ENCODE data around the gene DYSF.

Gene DYSF

DNA sequence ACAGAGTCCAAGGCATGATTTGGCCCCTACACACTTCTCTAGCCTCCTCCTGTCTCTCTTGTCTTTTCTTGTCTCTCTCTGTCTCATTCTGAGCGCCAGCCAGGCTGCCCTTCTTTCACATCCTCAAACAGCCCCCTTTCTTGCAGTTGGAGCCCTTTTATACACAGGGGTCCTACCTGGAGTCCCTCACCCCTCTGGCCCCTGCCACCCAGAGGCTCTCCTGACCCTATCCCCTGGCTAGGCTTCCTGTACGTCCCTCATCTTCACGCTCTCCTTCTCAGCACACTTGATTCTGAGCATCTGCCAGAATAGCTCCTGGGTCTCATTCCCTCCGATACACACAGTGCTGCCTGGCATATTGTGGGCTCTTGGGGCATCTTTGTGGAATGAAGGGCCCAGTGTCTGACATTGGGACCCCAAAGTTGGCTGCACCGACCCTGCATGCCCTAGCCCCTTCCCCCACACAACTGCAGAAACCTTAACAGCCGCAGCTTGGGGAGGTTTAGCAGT, 261.9 kb downstream of the DYSF start:
- DNase-seq = no peak

DNA sequence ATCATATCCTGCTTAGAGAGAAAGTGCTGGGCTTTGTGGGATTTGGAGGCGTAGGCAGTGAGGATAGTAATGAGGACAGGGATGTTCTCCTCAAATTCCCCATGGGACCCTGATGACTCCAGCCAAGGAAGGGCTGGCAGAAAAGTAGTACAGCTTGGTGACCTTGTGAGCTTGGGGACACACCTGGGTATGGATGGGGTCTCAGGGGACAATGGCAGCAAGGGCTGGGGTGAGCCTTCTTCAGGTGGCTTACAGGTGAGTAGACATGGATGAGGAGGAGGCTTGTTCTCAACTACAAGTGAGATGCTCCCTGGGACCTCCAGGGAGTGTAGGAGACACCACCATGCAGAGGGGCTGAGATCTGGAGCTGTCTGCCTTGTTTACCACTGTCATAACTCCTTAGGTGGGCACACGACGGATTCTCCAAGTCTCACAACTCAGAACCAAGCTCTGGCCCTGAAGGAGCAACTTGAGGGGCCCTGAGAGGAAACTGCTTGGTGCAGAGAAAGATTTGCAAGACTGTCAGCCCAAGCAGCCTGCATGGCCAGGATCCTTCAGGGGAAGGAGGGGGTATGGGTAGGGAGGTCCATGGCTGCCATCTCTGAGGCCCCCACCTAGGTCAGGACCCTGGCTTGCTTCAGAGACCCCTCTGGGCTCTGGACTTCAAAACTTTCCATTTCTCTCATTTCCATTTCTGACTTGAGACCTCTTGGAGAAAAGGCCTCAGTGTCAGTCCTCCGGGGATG, 262.8 kb downstream of the DYSF start:
- DNase-seq = no peak

DNA sequence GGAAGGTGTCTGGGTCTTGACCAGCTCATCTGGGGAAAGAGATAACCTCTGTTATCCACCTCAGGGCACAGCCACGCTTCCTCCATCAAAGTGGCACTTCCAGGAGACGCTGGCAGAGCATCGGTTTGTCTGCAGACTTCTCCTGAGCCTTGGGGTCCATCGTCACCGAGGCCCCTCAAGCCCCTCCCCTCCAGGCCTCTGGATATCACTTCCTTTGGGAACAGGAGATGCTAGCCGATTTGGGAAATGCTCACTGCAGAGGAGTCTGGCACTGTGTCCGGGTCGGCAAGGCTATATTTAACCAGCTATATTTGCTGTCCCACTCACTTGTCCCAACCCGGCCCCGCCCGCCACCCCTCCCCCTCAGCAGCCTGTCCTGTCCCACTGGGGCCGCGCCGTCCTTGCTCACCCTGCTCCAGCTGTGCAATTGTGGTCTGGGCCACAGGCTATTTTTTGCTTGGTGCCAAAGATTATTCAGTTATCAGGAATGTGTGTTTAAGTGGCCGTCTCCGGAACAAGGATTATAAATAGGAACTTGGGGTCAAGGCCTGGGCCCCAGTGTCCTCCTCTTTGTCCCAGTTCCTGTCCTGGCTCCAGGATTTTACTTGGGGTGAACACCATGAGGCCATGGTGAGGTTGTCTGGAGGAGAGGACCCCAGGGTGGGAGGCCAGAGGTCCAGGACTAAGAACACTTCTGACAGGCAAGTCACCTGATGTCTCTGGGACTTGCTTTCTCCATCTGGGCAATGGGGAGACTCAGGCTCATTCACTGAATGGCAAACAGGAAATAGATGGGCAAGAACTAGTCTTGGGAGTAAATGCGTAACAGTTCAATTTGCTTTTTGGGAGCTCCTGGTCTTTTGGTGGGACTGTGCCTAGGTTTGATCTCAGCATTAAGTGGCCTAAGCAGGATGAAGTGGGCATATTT, 263.6 kb downstream of the DYSF start:
- no peak for DNase-seq

DNA sequence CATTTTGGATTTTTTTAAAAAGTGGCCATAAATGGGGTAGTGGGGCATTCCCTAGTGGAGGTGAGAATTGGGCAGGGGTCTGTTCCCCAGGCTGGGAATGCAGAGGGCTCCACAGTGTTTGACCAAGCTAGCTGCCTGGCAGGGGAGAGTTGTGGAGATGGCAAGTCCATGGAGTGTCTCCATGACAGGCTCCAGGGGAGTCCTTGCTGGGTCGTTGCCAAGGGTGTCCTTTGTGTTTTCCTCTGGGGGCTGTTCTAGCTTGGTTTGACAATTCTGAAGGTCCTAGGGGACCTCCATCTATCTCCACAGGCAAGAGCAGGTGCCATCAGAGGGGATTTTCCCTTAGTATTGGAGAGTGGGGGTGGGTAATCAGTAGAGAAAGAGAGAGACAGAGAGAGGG, 265.3 kb downstream of the DYSF start:
- DNase-seq = no peak

DNA sequence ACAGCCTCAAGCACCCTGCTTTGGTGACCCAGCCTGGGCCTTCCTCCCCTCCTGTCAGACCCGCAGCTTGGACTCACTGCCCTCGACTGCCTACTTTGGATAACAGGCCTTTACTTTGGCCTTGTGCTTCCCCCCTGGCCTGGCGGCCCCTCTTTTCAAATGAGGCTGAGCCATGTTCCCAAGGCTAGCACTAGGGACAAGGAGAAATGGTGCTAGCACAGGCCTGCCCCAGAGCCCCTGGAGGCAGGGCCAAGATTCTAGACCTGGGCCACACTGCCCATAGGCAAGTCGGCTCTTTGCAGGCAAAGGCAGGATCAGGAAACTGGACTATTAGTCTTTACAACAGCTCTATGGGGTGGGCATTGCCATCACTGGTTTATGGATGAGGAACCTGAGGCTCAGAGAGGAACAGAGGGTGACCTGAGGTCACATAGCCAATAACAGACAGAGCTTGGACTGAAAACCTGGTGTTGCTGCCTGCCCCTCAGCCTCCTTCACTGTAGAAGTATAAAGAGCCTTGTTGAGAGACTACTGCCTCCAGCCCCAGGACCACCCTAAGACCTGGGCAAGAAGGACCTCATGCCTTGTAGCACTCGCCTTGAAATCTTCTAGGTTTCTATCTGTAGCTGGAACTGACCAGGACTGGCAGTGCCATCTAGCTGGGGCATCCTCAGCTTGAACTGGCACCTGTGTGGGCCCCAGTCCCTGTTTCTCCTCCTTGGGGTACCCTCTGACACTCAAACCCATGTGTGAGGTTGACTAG, 266.3 kb downstream of the DYSF start:
- DNase-seq = no peak

DNA sequence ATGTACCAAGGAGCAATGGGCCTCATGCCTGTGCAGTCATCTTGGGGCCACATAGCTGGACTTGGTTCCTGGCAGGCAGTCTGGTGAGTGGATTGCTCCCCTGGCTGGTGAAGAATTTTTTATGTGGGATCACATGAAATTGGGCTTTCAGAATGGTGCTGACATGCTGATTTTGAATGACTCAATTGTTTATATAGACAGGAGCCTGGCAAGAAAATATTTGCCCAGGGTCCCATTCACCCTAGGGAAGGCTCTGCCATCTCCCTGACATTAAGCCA, 266.9 kb downstream of the DYSF start:
- no peak for DNase-seq

DNA sequence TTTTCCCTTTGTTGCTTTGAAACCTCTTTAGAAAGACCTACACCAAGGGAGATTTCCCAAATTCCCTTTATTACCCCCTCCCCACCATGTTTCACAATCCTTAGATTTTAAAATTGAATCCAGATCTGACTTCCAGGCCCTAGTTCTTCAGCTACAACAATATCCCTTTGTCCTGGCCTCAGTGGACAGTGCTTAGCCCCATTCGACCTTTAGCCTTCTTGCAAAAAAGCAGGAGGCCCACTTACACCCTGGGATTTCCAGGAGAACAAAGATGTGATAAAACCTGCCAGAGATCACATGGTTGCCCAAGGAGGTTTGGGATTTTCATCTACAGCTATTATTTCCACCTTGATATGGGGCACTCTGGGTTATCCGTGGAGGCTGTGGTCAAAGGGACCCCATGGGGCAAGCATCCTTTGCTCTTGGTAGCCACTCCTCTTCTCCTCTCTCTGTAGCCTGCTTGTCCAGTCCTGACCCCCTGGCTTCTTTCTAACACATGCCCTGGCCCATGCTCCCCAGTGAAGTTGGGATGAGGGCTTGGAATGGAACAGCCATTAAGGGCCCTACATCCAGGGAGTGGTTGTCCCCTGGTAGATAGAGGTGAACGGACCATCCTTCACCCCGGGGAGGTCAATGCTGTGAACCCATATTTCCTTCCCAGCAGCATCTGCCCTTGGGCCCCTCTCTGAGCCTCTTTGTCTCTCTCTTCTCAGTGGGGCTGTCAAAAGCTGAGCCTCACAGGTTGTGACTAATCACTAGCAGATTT, 267.4 kb downstream of the DYSF start:
- DNase-seq = no peak

DNA sequence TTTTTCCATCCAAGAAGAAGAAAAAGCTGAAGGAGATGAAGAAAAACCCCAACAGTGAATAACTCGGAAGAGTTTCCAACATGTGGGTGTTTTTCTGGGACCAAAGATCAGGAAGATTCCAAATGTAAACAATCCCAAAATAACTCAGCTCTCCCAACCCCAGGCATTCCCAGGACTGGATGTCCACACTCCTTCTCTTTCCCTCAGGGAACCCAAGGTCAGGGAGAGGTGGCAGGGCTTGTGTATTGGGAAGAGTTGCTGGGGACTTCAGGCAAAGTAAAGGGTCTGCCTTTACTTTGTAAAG, 268.0 kb downstream of the DYSF start:
- no peak for DNase-seq

DNA sequence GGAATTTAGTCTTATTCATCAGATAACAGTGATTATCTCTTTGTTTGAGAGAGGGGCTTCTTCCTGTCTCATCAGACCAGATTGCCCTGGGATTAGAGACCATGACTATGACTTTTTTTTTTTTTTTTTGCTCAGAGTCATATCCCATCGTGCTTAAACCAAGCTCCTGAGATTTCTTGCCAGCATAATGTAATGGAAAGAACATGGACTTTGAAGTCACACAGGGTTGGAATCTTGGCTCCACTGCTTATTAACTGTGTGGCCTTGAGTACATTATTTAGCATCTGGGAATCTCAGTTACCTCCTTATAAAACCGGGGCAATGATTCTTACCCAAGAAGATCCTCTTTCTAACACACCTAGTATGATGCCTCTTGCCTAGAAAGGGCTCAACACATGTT, 268.3 kb downstream of the DYSF start:
- no peak for DNase-seq

DNA sequence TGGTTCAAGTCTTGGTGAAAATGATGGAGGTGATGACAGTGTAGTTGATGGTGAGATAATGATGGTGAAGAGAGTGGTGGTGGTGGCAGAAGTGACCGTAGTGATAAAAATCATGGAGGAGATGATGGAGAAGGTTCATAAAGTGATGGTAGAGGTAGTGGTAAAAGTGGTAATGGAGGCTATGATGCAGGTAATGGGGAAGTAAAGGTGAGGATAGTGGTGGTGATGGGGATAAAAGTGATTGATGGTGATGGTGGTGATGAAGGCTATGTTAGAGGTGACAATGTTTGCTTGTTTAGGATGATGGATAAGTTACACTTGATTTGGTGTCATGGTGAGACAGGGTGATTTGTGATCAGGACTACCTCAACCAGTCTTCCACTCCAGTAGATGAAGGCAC, 268.9 kb downstream of the DYSF start:
- DNase-seq = no peak

DNA sequence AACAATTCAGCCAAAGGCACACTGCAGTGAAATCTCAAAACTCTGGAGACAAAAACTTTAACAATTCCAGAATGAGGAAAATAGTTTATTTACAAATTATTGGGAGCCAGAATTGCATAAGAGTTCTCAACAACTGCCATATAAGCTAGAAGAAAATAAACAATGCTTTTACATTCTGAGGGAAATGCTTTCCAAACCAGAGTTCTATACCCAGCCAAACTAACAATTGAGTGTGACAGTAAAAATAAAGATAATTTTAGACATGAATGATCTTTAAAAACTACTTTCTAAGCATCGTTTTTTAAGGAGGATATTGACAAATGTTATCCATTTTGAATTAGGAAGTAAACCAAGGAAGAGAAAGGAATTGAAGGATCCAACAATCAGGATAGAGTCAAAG, 271.4 kb downstream of the DYSF start:
- DNase-seq = no peak

DNA sequence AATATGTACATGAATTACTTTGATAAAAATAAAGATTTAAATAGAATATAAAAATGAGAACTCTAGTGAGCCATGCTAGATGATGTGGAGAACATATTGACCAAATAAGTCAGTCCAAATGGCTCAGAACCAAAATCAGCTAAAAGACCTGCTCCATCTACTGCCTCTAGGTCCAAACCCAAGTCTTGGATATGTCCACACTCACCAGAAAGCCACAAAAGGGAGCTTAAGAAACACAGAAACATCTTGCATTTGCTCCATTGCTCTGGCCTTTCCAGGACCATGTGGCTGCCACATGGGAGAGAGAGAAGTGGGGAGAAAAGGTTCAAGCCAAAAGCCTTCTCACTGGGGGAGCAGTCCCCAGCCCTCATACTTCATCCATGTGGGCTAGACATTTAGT, 272.5 kb downstream of the DYSF start:
- no peak for DNase-seq

DNA sequence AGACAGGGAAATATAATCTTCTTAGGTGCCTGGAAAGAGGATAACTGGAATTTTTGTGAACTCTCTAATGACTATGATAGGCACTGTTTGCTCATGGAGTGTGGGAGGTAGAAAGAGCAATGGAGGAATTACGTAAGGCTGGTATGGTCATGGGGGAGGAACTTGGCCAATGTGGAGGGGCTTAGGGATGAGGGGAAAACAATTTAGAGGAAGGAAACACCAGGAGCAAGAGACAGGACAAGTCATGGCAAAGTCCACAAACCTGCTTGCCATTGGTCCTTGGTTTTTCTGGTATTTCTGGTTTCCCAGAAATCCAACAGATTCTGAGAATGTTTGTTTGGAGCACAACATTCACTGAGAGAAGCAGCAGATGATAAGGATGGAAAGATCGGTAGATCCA, 274.2 kb downstream of the DYSF start:
- DNase-seq = no peak

DNA sequence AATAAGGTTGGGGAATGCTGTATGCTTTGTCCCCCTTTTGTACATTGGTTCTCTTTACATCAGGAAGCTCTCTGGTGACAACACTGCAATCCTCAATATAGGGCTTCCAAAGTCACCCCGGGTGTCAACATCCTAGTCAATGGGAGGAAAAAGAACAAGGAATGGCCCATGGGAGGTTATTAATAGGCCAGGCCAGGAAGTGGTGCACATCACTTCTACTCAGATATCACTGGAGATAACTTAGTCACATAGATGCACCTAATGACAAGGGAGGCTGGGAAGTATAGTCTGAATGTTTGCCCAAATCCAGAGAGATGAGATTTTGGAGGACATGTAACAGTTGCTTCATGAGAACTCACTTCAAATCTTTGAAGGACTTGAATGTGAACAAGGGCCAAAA, 274.7 kb downstream of the DYSF start:
- no peak for DNase-seq

DNA sequence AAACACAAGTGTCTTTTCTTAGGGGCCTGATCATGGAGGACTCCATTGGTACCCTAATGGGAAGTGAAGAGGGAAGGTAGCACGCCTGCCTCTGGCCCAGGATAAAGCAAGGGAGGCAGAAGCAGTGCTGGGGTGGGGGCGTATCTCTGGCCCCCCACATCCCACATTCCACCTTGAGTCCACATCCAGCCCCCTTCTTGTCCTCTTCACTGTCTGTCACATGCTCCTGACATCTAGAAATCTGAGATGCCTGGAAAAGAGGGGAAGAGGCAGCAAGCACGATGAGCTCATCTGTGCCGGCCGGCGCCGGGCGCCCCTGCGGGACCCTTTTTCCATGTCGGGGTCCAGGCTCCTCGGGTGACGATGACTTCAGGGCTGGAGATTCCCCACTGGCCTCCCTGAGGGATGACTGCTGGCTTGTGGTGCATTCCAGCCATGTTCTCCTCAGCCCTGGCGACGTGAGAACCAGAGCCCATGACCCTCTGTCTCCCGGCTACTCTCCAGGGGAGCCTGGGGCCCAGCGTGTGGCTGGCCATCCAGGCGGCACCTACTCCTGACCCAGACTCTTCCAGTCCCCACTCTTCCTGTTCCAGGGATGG, 277.5 kb downstream of the DYSF start:
- DNase-seq = no peak

DNA sequence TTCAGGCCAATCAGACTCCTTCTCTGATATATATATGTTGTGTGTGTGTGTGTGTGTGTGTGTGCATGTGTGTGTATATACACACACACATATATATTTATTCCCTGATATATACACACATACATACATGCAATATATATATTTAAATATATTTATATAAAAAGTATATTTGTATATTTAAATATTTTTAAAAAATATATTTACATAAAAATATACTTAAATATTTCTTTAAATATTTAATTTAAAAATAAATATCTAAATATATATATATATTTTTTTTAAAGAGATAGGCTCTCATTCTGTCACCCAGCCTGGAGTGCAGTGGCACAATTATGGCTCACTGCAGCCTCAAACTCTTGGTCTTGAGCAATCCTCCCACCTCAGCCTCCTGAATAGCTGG, 281.3 kb downstream of the DYSF start:
- no peak for DNase-seq

DNA sequence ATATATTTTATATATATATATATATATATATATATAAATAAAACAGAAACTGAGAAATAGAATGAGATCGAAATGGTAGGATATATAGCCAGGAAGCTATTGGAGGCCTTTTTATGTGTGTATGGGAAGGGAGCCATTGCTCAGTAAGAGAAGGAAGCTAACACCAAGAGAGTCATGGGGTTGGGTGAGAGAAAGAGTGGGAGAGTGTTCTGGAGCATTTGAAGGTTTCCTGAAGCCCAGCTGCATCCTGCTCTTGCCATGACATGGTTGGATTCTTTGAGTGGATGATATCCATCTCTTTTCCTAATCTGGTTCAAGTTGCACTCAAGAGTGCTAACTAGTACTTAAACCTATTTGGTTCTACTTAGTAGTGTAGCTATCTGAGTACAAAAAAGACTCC, 282.3 kb downstream of the DYSF start:
- DNase-seq = no peak
